ENCODE results near the gene HEXB. TPM values are rescaled to one million over a fixed set of nuclear protein-coding genes. Genes with fewer than 3 reads are reported as not detected.

The HEXB gene
- total and polyA plus RNA-seq, 2 of the 13 experiments (the other 11 are each of a cell fraction or from before 2014, with no cell fraction given) = 100 to 104 TPM

- TF ChIP-seq NKX3-1 (CRISPR knock-in tag; IDR thresholded peaks at IDR 0.05) = peak; percentile 40; the same call in 1 of the 2 replicates
- no peak for TF ChIP-seq ZNF354B (CRISPR knock-in tag; IDR thresholded peaks at IDR 0.05)
- no peak for TF ChIP-seq FOXO1 (CRISPR knock-in tag; IDR thresholded peaks at IDR 0.05)
- no peak for TF ChIP-seq ZNF256 (CRISPR knock-in tag; conservative IDR thresholded peaks at IDR 0.05)
- TF ChIP-seq PHF21A (CRISPR knock-in tag; IDR thresholded peaks at IDR 0.05) = peak; percentile 66; the same call in 1 of the 2 replicates
- TF ChIP-seq GATAD1 (CRISPR knock-in tag; IDR thresholded peaks at IDR 0.05) = no peak
- TF ChIP-seq PAXIP1 (CRISPR knock-in tag; conservative IDR thresholded peaks at IDR 0.05) = peak; percentile 34
- no peak; the same call in 1 of the 2 replicates for TF ChIP-seq MYC (CRISPR knock-in tag; IDR thresholded peaks at IDR 0.05; ENCODE audit: borderline replicate concordance)
- peak; percentile 92; the same call in 1 of the 2 replicates for TF ChIP-seq ZFP82 (CRISPR knock-in tag; IDR thresholded peaks at IDR 0.05; ENCODE audit: borderline replicate concordance)
- peak; percentile 71 to 87; a peak in 3 of 4 replicates for TF ChIP-seq HMGXB4 (CRISPR knock-in tag; IDR thresholded peaks at IDR 0.05; ENCODE audit: borderline replicate concordance in 1 of 2, low read depth in 1 of 2)
- 0 out of 2 replicates have a peak, but pooled peaks have one; percentile 32 for TF ChIP-seq BATF2 (CRISPR knock-in tag; IDR thresholded peaks at IDR 0.05)
- TF ChIP-seq ZNF563 (CRISPR knock-in tag; IDR thresholded peaks at IDR 0.05) = no peak
- no peak for TF ChIP-seq BRCA1 (CRISPR knock-in tag; IDR thresholded peaks at IDR 0.05)
- no peak for TF ChIP-seq ZNF761 (CRISPR knock-in tag; conservative IDR thresholded peaks at IDR 0.05)
- TF ChIP-seq ZNF768 (CRISPR knock-in tag; IDR thresholded peaks at IDR 0.05) = peak; percentile 44; the same call in 1 of the 2 replicates
- no peak for TF ChIP-seq ZNF253 (CRISPR knock-in tag; IDR thresholded peaks at IDR 0.05; ENCODE audit: borderline replicate concordance)
- peak; percentile 81 for TF ChIP-seq ARNT2 (CRISPR knock-in tag; IDR thresholded peaks at IDR 0.05; ENCODE audit: low read depth)
- TF ChIP-seq BRD4 (CRISPR knock-in tag; IDR thresholded peaks at IDR 0.05) = peak; percentile 52; the same call in 1 of the 2 replicates
- TF ChIP-seq PHF20 (CRISPR knock-in tag; IDR thresholded peaks at IDR 0.05) = peak; percentile 52
- TF ChIP-seq TCF12 (IDR thresholded peaks at IDR 0.05) = no peak
- no peak for TF ChIP-seq TCF12 (CRISPR knock-in tag; IDR thresholded peaks at IDR 0.05)
Observed at GRCh38 chr5:74684900-74685851, at the start of gene HEXB (continued).

Data from HepG2 (cell line).